PC-9 (cell line): ENCODE results near the gene GTF3C1.

ENCODE experiments used
- CTCF ChIP-seq: fragments of 200-600 bp; sonication (generic); conservative IDR thresholded peaks from 2 replicates; pipeline ENCODE4 v1.6.1; 2017; ENCODE audit warnings: mixed run types, antibody characterized with exemption, mild to moderate bottlenecking, moderate library complexity
- EZH2 ChIP-seq: fragments of 200-600 bp; sonication (generic); IDR thresholded peaks from 2 replicates; pipeline ENCODE4 v1.8.0; 2017; ENCODE audit warnings: antibody characterized with exemption, low read depth

- TF ChIP-seq CTCF (no peak), EZH2 (no peak)
These were observed 838 bp upstream of the GTF3C1 start for GRCh38 chr16:27550582-27550920.
